ENCODE measurements around the gene LRRC3B. TPM values are rescaled to one million over a fixed set of nuclear protein-coding genes. Genes with fewer than 3 reads are reported as not detected.

The LRRC3B gene
- polyA plus RNA-seq, 3 donors = not detected

DNA sequence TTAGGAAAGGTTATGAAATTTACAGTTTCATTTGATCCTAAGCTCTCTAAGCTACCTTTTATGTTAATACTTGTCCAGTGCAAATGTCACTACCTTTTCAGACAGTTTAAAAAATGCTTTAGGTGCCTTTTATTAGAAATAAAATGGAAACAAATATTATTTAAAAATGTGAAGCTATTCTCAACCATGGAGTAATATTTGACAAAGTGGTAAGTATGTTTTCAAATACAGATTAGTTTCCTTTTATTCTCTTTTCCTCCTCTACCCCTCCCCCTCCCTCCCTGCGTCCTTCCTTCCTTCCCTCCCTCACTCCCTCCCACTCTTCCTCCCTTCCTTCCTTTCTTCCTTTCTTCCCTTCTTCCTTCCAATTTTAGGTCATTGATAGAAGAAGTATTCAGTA is 6.3 kb downstream of the LRRC3B start:
- no peaks in the 10 kb centered on the region for H3K36me3 ChIP-seq (replicated peaks in 1 of 2; ENCODE audit: control insufficient read depth in 1 of 2, insufficient read depth in 2 of 2, low read length in 2 of 2)
- H3K4me1 Mint-ChIP-seq = no peaks in the 10 kb centered on the region
- no CpG with 5 or more reads among the region's 1 CpG for WGBS (ENCODE audit: insufficient coverage)
- no peak for DNase-seq
- peaks cover 0 to 16% of the 10 kb centered on the region in 2 donors for H3K27me3 ChIP-seq (ENCODE audit: control insufficient read depth in 2 of 2, insufficient read depth in 2 of 2, low read length in 2 of 2)
- no peak overlapping the region for H3K4me3 ChIP-seq (replicated peaks in 1 of 3; ENCODE audit: low read depth in 2 of 3, low read length in 3 of 3)
- no peaks in the 10 kb centered on the region for H3K79me2 ChIP-seq (ENCODE audit: insufficient read depth, low read length)
- TF ChIP-seq CTCF (IDR thresholded peaks at IDR 0.05) = no peak
- no peak overlapping the region for H3K27ac ChIP-seq (ENCODE audit: low read depth in 1 of 2, low read length in 2 of 2)
- peaks cover 10 to 14% (median 12%) of the 10 kb centered on the region in 3 donors for H3K27me3 Mint-ChIP-seq (ENCODE audit: low read depth in 3 of 3)
- H3K4me1 ChIP-seq (ENCODE audit: control insufficient read depth in 1 of 2, insufficient read depth in 2 of 2, low read length in 2 of 2) = no peaks in the 10 kb centered on the region
- no peak overlapping the region for H3K4me3 Mint-ChIP-seq
- peaks cover 2 to 7% (median 3%) of the 10 kb centered on the region in 7 donors for H3K9me3 Mint-ChIP-seq
- H3K9me3 ChIP-seq (replicated peaks in 1 of 2; ENCODE audit: control insufficient read depth in 1 of 2, insufficient read depth in 1 of 2, low read length in 2 of 2) = peaks cover 0 to 4% of the 10 kb centered on the region in 2 donors
- intact Hi-C loops (cut with micrococcal nuclease) = no loop called here
- no peak overlapping the region for H3K27ac Mint-ChIP-seq
- H3K36me3 Mint-ChIP-seq = no peaks in the 10 kb centered on the region
- no peak overlapping the region for H2AFZ ChIP-seq (ENCODE audit: insufficient read depth, low read depth, low read length, poor library complexity, severe bottlenecking)
- no peak overlapping the region for H3K4me2 ChIP-seq (replicated peaks; ENCODE audit: extremely low read depth, low read length, poor library complexity, severe bottlenecking)
- H3K9ac ChIP-seq (ENCODE audit: insufficient read depth, low read length, poor library complexity, severe bottlenecking) = no peak overlapping the region
- H4K20me1 ChIP-seq (ENCODE audit: insufficient read depth, low read length) = no peaks in the 10 kb centered on the region

- Histone ChIP-seq H4K20me1 (ENCODE audit: insufficient read depth, low read length) (no peaks in the 10 kb centered on the region), H3K27me3 (ENCODE audit: control insufficient read depth in 2 of 2, insufficient read depth in 2 of 2, low read length in 2 of 2) (no peaks in the 10 kb centered on the region), H3K9me3 (replicated peaks in 1 of 2; ENCODE audit: control insufficient read depth in 1 of 2, insufficient read depth in 1 of 2, low read length in 2 of 2) (peaks cover 0 to 6% of the 10 kb centered on the region in 2 donors), H2AFZ (ENCODE audit: insufficient read depth, low read depth, low read length, poor library complexity, severe bottlenecking) (no peak overlapping the region), H3K9ac (ENCODE audit: insufficient read depth, low read length, poor library complexity, severe bottlenecking) (no peak overlapping the region), H3K27ac (ENCODE audit: low read depth in 1 of 2, low read length in 2 of 2) (no peak overlapping the region), H3K4me1 (ENCODE audit: control insufficient read depth in 1 of 2, insufficient read depth in 2 of 2, low read length in 2 of 2) (no peaks in the 10 kb centered on the region), H3K4me2 (replicated peaks; ENCODE audit: extremely low read depth, low read length, poor library complexity, severe bottlenecking) (no peak overlapping the region), H3K79me2 (ENCODE audit: insufficient read depth, low read length) (no peaks in the 10 kb centered on the region), H3K4me3 (replicated peaks in 1 of 3; ENCODE audit: low read depth in 2 of 3, low read length in 3 of 3) (no peak overlapping the region), H3K36me3 (replicated peaks in 1 of 2; ENCODE audit: control insufficient read depth in 1 of 2, insufficient read depth in 2 of 2, low read length in 2 of 2) (no peaks in the 10 kb centered on the region)
- intact Hi-C loops (cut with micrococcal nuclease) = no loop called here
- H3K9me3 Mint-ChIP-seq = peaks cover 0 to 5% (median 0%) of the 10 kb centered on the region in 7 donors
- no peak overlapping the region for H3K4me3 Mint-ChIP-seq
- H3K27ac Mint-ChIP-seq = no peak overlapping the region
- no peak for DNase-seq
- no peak for TF ChIP-seq CTCF (IDR thresholded peaks at IDR 0.05)
- peaks cover 0 to 3% (median 1%) of the 10 kb centered on the region in 3 donors for H3K27me3 Mint-ChIP-seq (ENCODE audit: low read depth in 3 of 3)
- WGBS (ENCODE audit: insufficient coverage) = 85% methylated on average over 2 of the region's 4 CpGs
- H3K36me3 Mint-ChIP-seq = no peaks in the 10 kb centered on the region
- H3K4me1 Mint-ChIP-seq = no peaks in the 10 kb centered on the region
Measured at GRCh38 chr3:26630669-26631389, 8.3 kb downstream of the LRRC3B start.
